Measurements from ENCODE around the gene NRG3. TPM values are rescaled to one million over a fixed set of nuclear protein-coding genes. Genes with fewer than 3 reads are reported as not detected.

NRG3 gene
- total RNA-seq, 1 experiment from 2014 or later, result not detected

DNA sequence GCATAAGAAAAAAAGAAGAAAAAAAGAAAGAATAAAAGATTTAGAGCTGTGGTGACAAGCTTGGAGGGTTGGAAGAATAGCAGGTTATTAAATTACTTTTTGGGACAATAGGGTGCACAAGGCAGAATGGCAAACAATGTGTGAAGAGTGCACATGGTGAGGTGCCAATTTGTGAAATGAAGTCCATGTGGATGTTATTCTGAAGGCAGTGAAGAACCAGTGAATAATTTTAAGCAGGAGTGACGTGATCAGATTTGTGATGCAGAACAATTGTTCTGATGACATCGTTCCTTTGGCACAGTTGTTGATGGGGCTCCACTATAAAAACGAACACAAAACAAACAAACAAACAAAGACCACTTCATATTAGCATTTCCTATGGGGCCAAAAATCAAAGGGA lies 700.3 kb downstream of the NRG3 start:
- Histone ChIP-seq H4K20me1 (ENCODE audit: insufficient read depth) (no peaks in the 10 kb centered on the region), H3K4me3 (replicated peaks in 1 of 2; ENCODE audit: low read depth in 1 of 2, low read length in 2 of 2) (no peak overlapping the region), H3K36me3 (ENCODE audit: control insufficient read depth in 1 of 2, insufficient read depth in 2 of 2, low read length in 2 of 2) (no peaks in the 10 kb centered on the region), H3K79me2 (ENCODE audit: insufficient read depth, low read length) (no peaks in the 10 kb centered on the region), H3K9me3 (ENCODE audit: control insufficient read depth in 1 of 2, insufficient read depth in 1 of 2, low read depth in 1 of 2, low read length in 2 of 2) (peaks cover 7 to 25% of the 10 kb centered on the region in 2 experiments; a peak in 2 of 4 replicates), H3K9ac (ENCODE audit: low read length) (no peak overlapping the region), H3K4me1 (ENCODE audit: control insufficient read depth in 1 of 2, insufficient read depth in 2 of 2, low read length in 2 of 2) (no peaks in the 10 kb centered on the region), H3K27me3 (ENCODE audit: insufficient read depth, low read length) (no peaks in the 10 kb centered on the region), H3K9me2 (ENCODE audit: insufficient read depth) (no peaks in the 10 kb centered on the region), H3K4me2 (ENCODE audit: low read length) (no peak overlapping the region), H2AFZ (ENCODE audit: low read depth, low read length, poor library complexity, severe bottlenecking) (no peak overlapping the region), H3K27ac (ENCODE audit: low read depth, low read length) (no peak overlapping the region)
- no peak for ATAC-seq
- POLR2A ChIA-PET, result no interaction called here
- BruUV-seq (replicated peaks), result no TSS peak
- DNase-seq (ENCODE audit: low read depth, low spot score), result no peak
- RAD21 ChIA-PET (ENCODE audit: low non-redundant PET in 1 of 2, low total read pairs in 2 of 2, uncharacterized antibody in 2 of 2, unreplicated experiment in 2 of 2), result no interaction called here
- intact Hi-C loops (cut with micrococcal nuclease), result no loop called here
- TF ChIP-seq TCF7L2 (IDR thresholded peaks at IDR 0.05; ENCODE audit: borderline replicate concordance, extremely low read depth, insufficient read depth, insufficient read length), result no peak
- TF ChIP-seq CEBPB (IDR thresholded peaks at IDR 0.05; ENCODE audit: low read depth), result no peak
- TF ChIP-seq JUND (IDR thresholded peaks at IDR 0.05), result no peak
- TF ChIP-seq EGR1 (IDR thresholded peaks at IDR 0.05; ENCODE audit: low read depth), result no peak
- TF ChIP-seq CTCF (IDR thresholded peaks at IDR 0.05 in 2 of 3, conservative IDR thresholded peaks at IDR 0.05 in 1 of 3; ENCODE audit: borderline replicate concordance in 1 of 3, insufficient read depth in 1 of 3, low read depth in 2 of 3, low read length in 2 of 3), result no peak
- TF ChIP-seq ZBTB33 (IDR thresholded peaks at IDR 0.05; ENCODE audit: extremely low read depth, insufficient replicate concordance, low read length), result no peak
- no peak for TF ChIP-seq EZH2phosphoT487 (IDR thresholded peaks at IDR 0.05; ENCODE audit: borderline replicate concordance)
- TF ChIP-seq EZH2 (IDR thresholded peaks at IDR 0.05), result no peak
- no peak for TF ChIP-seq SIN3A (IDR thresholded peaks at IDR 0.05; ENCODE audit: low read depth)
- TF ChIP-seq ELF1 (IDR thresholded peaks at IDR 0.05; ENCODE audit: borderline replicate concordance, low read depth), result no peak
- no peak for TF ChIP-seq REST (IDR thresholded peaks at IDR 0.05; ENCODE audit: low read depth)
- TF ChIP-seq SRF (IDR thresholded peaks at IDR 0.05; ENCODE audit: low read depth), result no peak
- no peak for TF ChIP-seq ZFX (IDR thresholded peaks at IDR 0.05)
- TF ChIP-seq, protein P1, sequence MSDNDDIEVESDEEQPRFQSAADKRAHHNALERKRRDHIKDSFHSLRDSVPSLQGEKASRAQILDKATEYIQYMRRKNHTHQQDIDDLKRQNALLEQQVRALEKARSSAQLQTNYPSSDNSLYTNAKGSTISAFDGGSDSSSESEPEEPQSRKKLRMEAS (IDR thresholded peaks at IDR 0.05), result no peak
- TF ChIP-seq, protein P2, sequence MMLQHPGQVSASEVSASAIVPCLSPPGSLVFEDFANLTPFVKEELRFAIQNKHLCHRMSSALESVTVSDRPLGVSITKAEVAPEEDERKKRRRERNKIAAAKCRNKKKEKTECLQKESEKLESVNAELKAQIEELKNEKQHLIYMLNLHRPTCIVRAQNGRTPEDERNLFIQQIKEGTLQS (IDR thresholded peaks at IDR 0.05), result no peak
- TF ChIP-seq POLR2A (IDR thresholded peaks at IDR 0.05; ENCODE audit: borderline replicate concordance, extremely low read depth, insufficient read depth, insufficient read length), result no peak
- no peak for TF ChIP-seq ZNF274 (IDR thresholded peaks at IDR 0.05; ENCODE audit: low read depth, low read length)
- no peak for TF ChIP-seq YY1 (IDR thresholded peaks at IDR 0.05; ENCODE audit: extremely low read depth, insufficient replicate concordance, low read depth, low read length)
- CTCF ChIA-PET, result no interaction called here
